GM12878 (cell line): ENCODE measurements around the gene CACTIN. TPM values are rescaled to one million over a fixed set of nuclear protein-coding genes. Genes with fewer than 3 reads are reported as not detected.

ENCODE experiments used
- ATAC-seq: fragments of 200-7000 bp; cut with Tn5 transposase; 3 replicates; pipeline ENCODE4 v1.9.1; 2020; ENCODE audit warnings: mild to moderate bottlenecking, moderate library complexity
- BruUV-seq: library from RNA; stranded (reverse); fragments of 400-500 nt; replicated peaks from 2 replicates; lab custom pipeline; 2021; lab: Mats Ljungman, UMichigan
- CTCF ChIA-PET: fragments of 300-600 bp; sonication (Branson Sonifier 250); formaldehyde crosslinking; extraction: SDS; loops from one replicate; lab custom pipeline; 2021; ENCODE audit warnings: inconsistent platforms; lab: Yijun Ruan, JAX
- POLR2A ChIA-PET: fragments of 350-600 bp; formaldehyde crosslinking; extraction: SDS; loops from one replicate; lab custom pipeline; 2021; ENCODE audit warnings: inconsistent platforms; lab: Charles Lee
- RAD21 ChIA-PET: fragments of 300-600 bp; sonication (Branson Sonifier 250); formaldehyde crosslinking; loops from one replicate; lab custom pipeline; 2023; ENCODE audit warnings: antibody characterized with exemption; ENCODE audit not compliant: unreplicated experiment; lab: Charles Lee
- SMC1A ChIA-PET: fragments of 300-600 bp; sonication (Branson Sonifier 250); formaldehyde crosslinking; loops from one replicate; lab custom pipeline; 2023; ENCODE audit not compliant: unreplicated experiment, uncharacterized antibody; lab: Charles Lee
- DNase-seq: peaks from one replicate; pipeline ENCODE4 v3.0.0-alpha.2; 2011; ENCODE audit warnings: low read depth, low spot score
- FAIRE-seq: peaks from 3 replicates; lab custom pipeline; 2011; peaks lifted over from hg19 to GRCh38; lab: Jason Lieb, UNC
- H2AFZ ChIP-seq: 2 replicates; pipeline ENCODE4 v1.6.0; 2011; ENCODE audit warnings: low read depth, low read length, control low read depth; ENCODE audit not compliant: control insufficient read depth
- H3K27ac ChIP-seq: 2 replicates; pipeline ENCODE4 v1.5.1; 2011; ENCODE audit warnings: control low read depth; ENCODE audit not compliant: control insufficient read depth, insufficient read depth
- H3K27me3 ChIP-seq, 2 experiments: replicated peaks in 1 of 2; 2 replicates each; pipeline versions ENCODE4 v1.6.0 to v1.6.1; 2011; ENCODE audit warnings: low read length in 1 of 2; ENCODE audit not compliant: control insufficient read depth in 2 of 2, insufficient read depth in 2 of 2
- H3K36me3 ChIP-seq, 2 experiments: 2 replicates each; pipeline ENCODE4 v1.5.1; 2011; ENCODE audit warnings: low read length in 1 of 2; ENCODE audit not compliant: control insufficient read depth in 2 of 2, insufficient read depth in 2 of 2
- H3K4me1 ChIP-seq: 2 replicates; pipeline ENCODE4 v1.6.1; 2011; ENCODE audit warnings: mild to moderate bottlenecking, low read length, moderate library complexity, mixed read lengths; ENCODE audit not compliant: control insufficient read depth, insufficient read depth
- H3K4me2 ChIP-seq: 2 replicates; pipeline ENCODE4 v1.6.0; 2011; ENCODE audit warnings: control low read depth; ENCODE audit not compliant: control insufficient read depth, insufficient read depth
- H3K4me3 ChIP-seq: fragments of 200-600 bp; sonication (generic); 2 replicates; pipeline ENCODE4 v1.5.1; 2016
- H3K79me2 ChIP-seq: 2 replicates; pipeline ENCODE4 v1.6.0; 2011; ENCODE audit warnings: low read length; ENCODE audit not compliant: control insufficient read depth, insufficient read depth
- H3K9ac ChIP-seq: 2 replicates; pipeline ENCODE4 v1.8.0; 2011; ENCODE audit warnings: low read length, control low read depth, mixed read lengths; ENCODE audit not compliant: control insufficient read depth, insufficient read depth
- H3K9me3 ChIP-seq: replicated peaks from 3 replicates; pipeline ENCODE4 v1.5.1; 2011; ENCODE audit warnings: mild to moderate bottlenecking, low read length; ENCODE audit not compliant: control insufficient read depth, insufficient read depth
- H4K20me1 ChIP-seq: 2 replicates; pipeline ENCODE4 v1.6.0; 2011; ENCODE audit not compliant: control insufficient read depth, insufficient read depth
- CBFB ChIP-seq: IDR thresholded peaks from 2 replicates; pipeline ENCODE4 v1.6.1; 2016; ENCODE audit warnings: antibody characterized with exemption, low read depth
- CHD4 ChIP-seq: fragments of 200-600 bp; sonication (generic); IDR thresholded peaks from 2 replicates; pipeline ENCODE4 v1.6.1; 2016; ENCODE audit warnings: mild to moderate bottlenecking
- IKZF1 ChIP-seq: fragments of 450-650 bp; conservative IDR thresholded peaks from 2 replicates; pipeline ENCODE4 v1.6.1; 2017; ENCODE audit warnings: antibody characterized with exemption, mild to moderate bottlenecking
- NFYB ChIP-seq: IDR thresholded peaks from 2 replicates; pipeline ENCODE4 v1.6.1; 2011; ENCODE audit warnings: low read depth, mild to moderate bottlenecking, low read length, improper control_type of control experiment, moderate library complexity; ENCODE audit not compliant: insufficient read depth
- PAX8 ChIP-seq: fragments of 450-650 bp; IDR thresholded peaks from 2 replicates; pipeline ENCODE4 v1.6.1; 2017; ENCODE audit warnings: mild to moderate bottlenecking, moderate library complexity
- POLR2A ChIP-seq: IDR thresholded peaks from 2 replicates; pipeline ENCODE4 v1.6.1; 2011; ENCODE audit warnings: low read depth, mild to moderate bottlenecking, low read length
- TAF1 ChIP-seq: IDR thresholded peaks from 2 replicates; pipeline ENCODE4 v1.6.1; 2011; ENCODE audit warnings: mild to moderate bottlenecking, low read depth, low read length, borderline replicate concordance
- TARDBP ChIP-seq: IDR thresholded peaks from 2 replicates; pipeline ENCODE4 v1.6.1; 2016; ENCODE audit warnings: borderline replicate concordance
- ZBTB4 ChIP-seq: fragments of 450-650 bp; formaldehyde crosslinking; IDR thresholded peaks from 2 replicates; pipeline ENCODE4 v1.4.0; 2022; ENCODE audit warnings: mild to moderate bottlenecking, moderate library complexity
- ZBTB40 ChIP-seq: fragments of 450-650 bp; IDR thresholded peaks from 2 replicates; pipeline ENCODE4 v1.6.1; 2016; ENCODE audit warnings: mild to moderate bottlenecking, moderate library complexity, borderline replicate concordance
- ZSCAN29 ChIP-seq: fragments of 450-650 bp; IDR thresholded peaks from 2 replicates; pipeline ENCODE4 v1.6.1; 2017; ENCODE audit warnings: mild to moderate bottlenecking, moderate library complexity
- WGBS: methylation state at CpG from one replicate; pipeline ENCODE4 v1.1.6; 2016; ENCODE audit warnings: low lambda C conversion rate; ENCODE audit not compliant: insufficient replicate concordance, insufficient coverage; ENCODE audit errors: missing lambda C conversion rate; 5-methylcytosine and 5-hydroxymethylcytosine counted together
- in situ Hi-C: fragments of 300-500 bp; cut with MboI; formaldehyde crosslinking; loops from 9 replicates; pipeline ENCODE4 v1.14.3; 2018; ENCODE audit warnings: mixed read lengths
- intact Hi-C: fragments of 100-400 bp; cut with micrococcal nuclease; formaldehyde crosslinking; loops from one replicate; pipeline ENCODE4 v1.14.2; 2022; ENCODE audit not compliant: unreplicated experiment
- polyA plus RNA-seq, 11 experiments: library from polyadenylated mRNA; depleted of rRNA in 4 of 11; unstranded in 6 of 11; stranded (reverse) in 5 of 11; fragments of >200 nt; fragmentation: Nextera tagmentation in 4 of 11; fragmentation: Illumina TruSeq in 1 of 11; extraction: Ambion mirVana in 4 of 11; extraction: Trizol in 1 of 11; gene quantifications; 1 replicate in 1 of 11; 2 replicates in 10 of 11; pipeline versions ENCODE4 v1.2.1 to v1.2.3, GENCODE V29; 2011 to 2016; ENCODE audit warnings: inconsistent platforms in 2 of 11, missing spikeins in 2 of 11, low read depth in 1 of 11
- total RNA-seq, 4 experiments: library from RNA; depleted of rRNA in 3 of 4; stranded (reverse); fragments of >200 nt in 3 of 4; fragmentation: Illumina TruSeq in 1 of 4; extraction: Trizol in 1 of 4; gene quantifications; 2 replicates each; pipeline versions ENCODE4 v1.2.1 to v1.2.3, GENCODE V29; 2013 to 2021

The CACTIN gene
- total and polyA plus RNA-seq, 10 of the 15 experiments (the other 5 are each of a cell fraction or from before 2014, with no cell fraction given): 0.40 to 31.4 (median 12.5) TPM

- Histone ChIP-seq H3K4me1 (no peaks in the 10 kb centered on the region), H3K36me3 (no peaks in the 10 kb centered on the region; a peak in 1 of 4 replicates), H3K27ac (no peak overlapping the region), H3K27me3 (no peaks in the 10 kb centered on the region), H3K4me3 (no peak overlapping the region), H3K9ac (no peak overlapping the region)
- in situ Hi-C loops: no loop called here
- ATAC-seq: no peak
- SMC1A ChIA-PET: no interaction called here
- TF ChIP-seq ZSCAN29 (no peak), CHD4 (no peak), IKZF1 (no peak)
- TF ChIP-seq, all 136 proteins: peak for 0
- intact Hi-C loops: no loop called here
- FAIRE-seq: no peak
- CTCF ChIA-PET: no interaction called here
- no peak for DNase-seq
- 89% methylated on average over 14 of the region's 23 CpGs for WGBS
- POLR2A ChIA-PET: no interaction called here
- H2AFZ ChIP-seq: no peak overlapping the region
- RAD21 ChIA-PET: no interaction called here
- H3K4me2 ChIP-seq: no peak overlapping the region
- BruUV-seq: no TSS peak
- no peaks in the 10 kb centered on the region for H3K9me3 ChIP-seq
- H4K20me1 ChIP-seq: no peaks in the 10 kb centered on the region
- no peaks in the 10 kb centered on the region for H3K79me2 ChIP-seq
Observed at GRCh38 chr19:3637621-3638020, 11.0 kb upstream of the CACTIN start.

GRCh38 chr19:3636962-3637361 lies 10.4 kb upstream of the CACTIN start:
- in situ Hi-C loops: no loop called here
- FAIRE-seq: no peak

More at GRCh38 chr19:3636962-3637361, 10.4 kb upstream of the CACTIN start:
- ChIA-PET RAD21 (no interaction called here), POLR2A (no interaction called here)
- H3K9me3 ChIP-seq: no peaks in the 10 kb centered on the region
- intact Hi-C loops: no loop called here
- no peaks in the 10 kb centered on the region; a peak in 1 of 4 replicates for H3K36me3 ChIP-seq
- no peak overlapping the region for H3K27ac ChIP-seq
- 75% methylated on average over 18 of the region's 20 CpGs for WGBS
- no peak for ATAC-seq
- no peaks in the 10 kb centered on the region for H3K27me3 ChIP-seq
- H3K4me3 ChIP-seq: no peak overlapping the region
- no peaks in the 10 kb centered on the region for H3K79me2 ChIP-seq
- TF ChIP-seq POLR2A (no peak), TARDBP (no peak), PAX8 (no peak), ZBTB4 (CRISPR knock-in tag) (no peak), NFYB (no peak), CBFB (no peak), TAF1 (no peak), ZBTB40 (no peak)
- TF ChIP-seq, all 136 proteins: peak for 0
- Histone ChIP-seq H4K20me1 (no peaks in the 10 kb centered on the region), H3K4me2 (no peak overlapping the region), H3K4me1 (no peaks in the 10 kb centered on the region), H2AFZ (no peak overlapping the region), H3K9ac (no peak overlapping the region)
- DNase-seq: no peak
- ChIA-PET CTCF (no interaction called here), SMC1A (no interaction called here)
- BruUV-seq: no TSS peak
